Natural killer cell (primary cell): ENCODE measurements around the gene SLC13A5. TPM values are rescaled to one million over a fixed set of nuclear protein-coding genes. Genes with fewer than 3 reads are reported as not detected.
"Not testable (repeated sequence)": the region's sequence is repeated elsewhere in the genome, so short reads cannot be mapped to it uniquely, and the experiment has no call there.

Experiments used
- ATAC-seq, 3 donors: fragments of 150-1000 bp in 2 of 3; fragments of 200-7000 bp in 1 of 3; cut with Tn5 transposase; 1 replicate in 1 of 3; 2 replicates in 2 of 3; pipeline ENCODE4 v1.10.0; 2021; ENCODE audit warnings: mild to moderate bottlenecking in 2 of 3, moderate library complexity in 2 of 3
- DNase-seq, 2 donors: peaks; one replicate each; pipeline versions ENCODE4 v3.0.0 to v3.0.0-alpha.2; 2013 to 2021; ENCODE audit warnings: mixed read lengths in 1 of 2
- H3K27ac ChIP-seq: one replicate; pipeline ENCODE4 v1.5.1; 2013; ENCODE audit warnings: mild to moderate bottlenecking, low read length
- H3K27me3 ChIP-seq: one replicate; pipeline ENCODE4 v1.6.1; 2013; ENCODE audit warnings: low read length; ENCODE audit not compliant: control insufficient read depth, insufficient read depth
- H3K36me3 ChIP-seq: one replicate; pipeline ENCODE4 v1.6.1; 2013; ENCODE audit warnings: low read length; ENCODE audit not compliant: control insufficient read depth, insufficient read depth
- H3K4me1 ChIP-seq: one replicate; pipeline ENCODE4 v1.6.1; 2013; ENCODE audit warnings: low read length; ENCODE audit not compliant: control insufficient read depth, insufficient read depth
- H3K4me3 ChIP-seq: one replicate; pipeline ENCODE4 v1.5.1; 2013; ENCODE audit warnings: low read length
- H3K9me3 ChIP-seq: one replicate; pipeline ENCODE4 v1.6.1; 2013; ENCODE audit warnings: low read length; ENCODE audit not compliant: control insufficient read depth, insufficient read depth
- H3K27ac Mint-ChIP-seq, 2 donors: one replicate each; pipeline ENCODE4 v1.8.0; 2022; ENCODE audit warnings: mild to moderate bottlenecking in 2 of 2, mixed read lengths in 2 of 2, moderate library complexity in 1 of 2
- H3K27me3 Mint-ChIP-seq, 2 donors: one replicate each; pipeline ENCODE4 v1.8.0; 2022; ENCODE audit warnings: low read depth in 2 of 2, mixed read lengths in 2 of 2
- H3K36me3 Mint-ChIP-seq: one replicate; pipeline ENCODE4 v1.8.0; 2022; ENCODE audit warnings: mixed read lengths
- H3K4me1 Mint-ChIP-seq, 2 donors: one replicate each; pipeline ENCODE4 v1.8.0; 2022; ENCODE audit warnings: mixed read lengths in 2 of 2
- H3K4me3 Mint-ChIP-seq: one replicate; pipeline ENCODE4 v1.8.0; 2022; ENCODE audit warnings: mild to moderate bottlenecking, moderate library complexity, mixed read lengths
- H3K9me3 Mint-ChIP-seq, 2 donors: one replicate each; pipeline ENCODE4 v1.8.0; 2022; ENCODE audit warnings: mixed read lengths in 2 of 2
- CTCF ChIP-seq: fragments of 200-600 bp; IDR thresholded peaks from one replicate; pipeline ENCODE4 v1.8.0; 2022; ENCODE audit warnings: antibody characterized with exemption
- WGBS: methylation state at CpG from one replicate; pipeline ENCODE4 v1.1.7; 2013; ENCODE audit warnings: missing lambda C conversion rate; ENCODE audit not compliant: insufficient coverage; 5-methylcytosine and 5-hydroxymethylcytosine counted together
- intact Hi-C: fragments of 100-400 bp; cut with micrococcal nuclease; formaldehyde crosslinking; loops from one replicate; pipeline ENCODE4 v1.14.2; 2022
- total RNA-seq, 4 donors: library from RNA; stranded (reverse); fragments of 120-200 nt in 1 of 4; gene quantifications; one replicate each; pipeline versions ENCODE4 v1.2.3 to v1.2.4, GENCODE V29; 2013 to 2022

The SLC13A5 gene
- total RNA-seq, 3 donors from 2014 or later (not counting 1 experiment from before 2014, with no cell fraction given) = not detected

DNA sequence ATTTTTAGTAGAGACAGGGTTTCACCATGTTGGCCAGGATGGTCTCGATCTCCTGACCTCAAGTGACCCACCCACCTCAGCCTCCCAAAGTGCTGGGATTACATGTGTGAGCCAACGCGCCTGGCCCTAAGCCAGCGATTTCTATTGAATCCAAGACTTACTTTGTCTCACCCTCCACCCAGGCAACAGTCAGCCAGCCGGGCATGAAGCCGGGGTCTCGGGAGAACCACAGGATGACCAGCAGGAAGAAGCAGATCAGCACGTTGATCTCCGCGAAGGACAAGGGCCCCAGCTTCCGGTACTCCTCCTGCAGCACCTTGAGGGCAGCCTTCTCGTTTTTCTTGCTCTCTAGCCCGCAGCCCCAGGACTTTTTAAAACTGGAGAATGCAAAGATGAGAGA is 17.6 kb downstream of the SLC13A5 start:
- no peak for TF ChIP-seq CTCF
- Histone ChIP-seq H3K4me1 (no peaks in the 10 kb centered on the region), H3K27me3 (no peaks in the 10 kb centered on the region), H3K27ac (no peak overlapping the region), H3K36me3 (no peaks in the 10 kb centered on the region), H3K4me3 (no peak overlapping the region), H3K9me3 (no peaks in the 10 kb centered on the region)
- Mint-ChIP-seq H3K4me3 (no peak overlapping the region), H3K27ac (no peak overlapping the region), H3K36me3 (no peaks in the 10 kb centered on the region), H3K27me3 (peaks cover 6 to 15% of the 10 kb centered on the region in 2 donors), H3K4me1 (no peaks in the 10 kb centered on the region), H3K9me3 (no peaks in the 10 kb centered on the region)
- intact Hi-C loops = no loop called here
- ATAC-seq = no peak
- DNase-seq = no peak
- WGBS = 85% methylated on average over 13 of the region's 13 CpGs

DNA sequence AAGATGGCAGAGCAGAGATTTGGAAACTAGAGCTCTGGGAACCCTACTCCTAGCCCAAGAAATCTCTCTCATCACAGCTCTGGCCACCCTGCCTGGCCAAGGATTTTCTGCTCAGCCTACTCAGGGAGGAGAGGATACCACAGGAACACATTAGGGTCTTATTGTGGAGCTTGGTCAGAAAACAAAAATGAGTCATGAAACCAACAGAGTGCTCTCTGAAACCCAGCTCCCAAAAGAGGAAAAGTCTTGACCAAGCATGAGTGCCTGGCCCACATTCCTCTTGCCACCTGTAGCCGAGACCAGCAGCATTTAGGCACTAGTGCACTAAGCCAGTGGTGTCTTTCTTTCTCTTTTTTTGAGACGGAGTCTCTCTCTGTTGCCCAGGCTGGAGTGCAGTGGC is 18.1 kb downstream of the SLC13A5 start:
- WGBS = 73% methylated on average over 2 of the region's 2 CpGs
- H3K4me3 ChIP-seq = no peak overlapping the region
- H3K27ac ChIP-seq = no peak overlapping the region
- H3K27me3 ChIP-seq = no peaks in the 10 kb centered on the region
- peaks cover 6 to 15% of the 10 kb centered on the region in 2 donors for H3K27me3 Mint-ChIP-seq
- H3K36me3 Mint-ChIP-seq = no peaks in the 10 kb centered on the region
- no peaks in the 10 kb centered on the region for H3K36me3 ChIP-seq
- no peaks in the 10 kb centered on the region for H3K4me1 ChIP-seq
- H3K27ac Mint-ChIP-seq = no peak overlapping the region
- no peak for TF ChIP-seq CTCF
- no peak for ATAC-seq
- intact Hi-C loops = no loop called here
- H3K4me1 Mint-ChIP-seq = no peaks in the 10 kb centered on the region
- no peaks in the 10 kb centered on the region for H3K9me3 Mint-ChIP-seq
- DNase-seq = no peak
- H3K4me3 Mint-ChIP-seq = no peak overlapping the region
- no peaks in the 10 kb centered on the region for H3K9me3 ChIP-seq

GRCh38 chr17:6691958-6692357 is 21.2 kb downstream of the SLC13A5 start:
- H3K36me3 ChIP-seq, intact Hi-C loops, ATAC-seq, DNase-seq, H3K9me3 Mint-ChIP-seq, H3K4me3 Mint-ChIP-seq, H3K27ac ChIP-seq, H3K36me3 Mint-ChIP-seq, H3K9me3 ChIP-seq, H3K27ac Mint-ChIP-seq, H3K27me3 ChIP-seq, H3K4me1 Mint-ChIP-seq, H3K4me1 ChIP-seq, H3K4me3 ChIP-seq: not testable (repeated sequence)
- WGBS = 65% methylated on average over 6 of the region's 6 CpGs
- H3K27me3 Mint-ChIP-seq = peaks cover 12 to 22% of the 10 kb centered on the region in 2 donors

DNA sequence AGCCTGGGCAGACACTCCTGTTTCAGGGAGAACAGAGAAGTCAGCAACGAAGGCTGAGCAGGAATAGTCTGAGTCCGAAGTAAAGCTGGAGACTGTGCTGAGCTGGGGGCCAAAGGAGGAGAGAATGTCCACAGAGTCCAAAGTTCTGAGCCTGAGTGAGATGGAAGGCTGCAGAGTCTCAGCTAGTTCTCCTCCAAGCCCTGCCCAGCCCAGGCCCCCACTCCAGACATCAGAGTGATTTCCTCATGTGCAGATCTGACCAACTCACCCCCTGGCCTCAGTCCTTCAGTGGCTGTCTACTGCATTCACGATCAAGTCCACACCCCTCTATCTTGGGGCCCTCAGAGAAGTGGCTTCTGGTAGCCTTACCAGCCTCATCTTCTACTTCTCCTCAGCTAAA is 21.6 kb downstream of the SLC13A5 start:
- Histone ChIP-seq H3K27me3 (no peaks in the 10 kb centered on the region), H3K4me3 (no peak overlapping the region), H3K27ac (no peak overlapping the region), H3K4me1 (no peaks in the 10 kb centered on the region), H3K9me3 (no peaks in the 10 kb centered on the region), H3K36me3 (no peaks in the 10 kb centered on the region)
- ATAC-seq = no peak
- no peak overlapping the region for H3K4me3 Mint-ChIP-seq
- H3K9me3 Mint-ChIP-seq = no peaks in the 10 kb centered on the region
- H3K27me3 Mint-ChIP-seq = peaks cover 16 to 26% of the 10 kb centered on the region in 2 donors
- no peak for DNase-seq
- WGBS = 85% methylated on average over 3 of the region's 3 CpGs
- H3K4me1 Mint-ChIP-seq = no peaks in the 10 kb centered on the region
- no peak for TF ChIP-seq CTCF
- H3K27ac Mint-ChIP-seq = no peak overlapping the region
- H3K36me3 Mint-ChIP-seq = no peaks in the 10 kb centered on the region
- intact Hi-C loops = no loop called here
